ENCODE data around the gene CALCB.

Gene CALCB

DNA sequence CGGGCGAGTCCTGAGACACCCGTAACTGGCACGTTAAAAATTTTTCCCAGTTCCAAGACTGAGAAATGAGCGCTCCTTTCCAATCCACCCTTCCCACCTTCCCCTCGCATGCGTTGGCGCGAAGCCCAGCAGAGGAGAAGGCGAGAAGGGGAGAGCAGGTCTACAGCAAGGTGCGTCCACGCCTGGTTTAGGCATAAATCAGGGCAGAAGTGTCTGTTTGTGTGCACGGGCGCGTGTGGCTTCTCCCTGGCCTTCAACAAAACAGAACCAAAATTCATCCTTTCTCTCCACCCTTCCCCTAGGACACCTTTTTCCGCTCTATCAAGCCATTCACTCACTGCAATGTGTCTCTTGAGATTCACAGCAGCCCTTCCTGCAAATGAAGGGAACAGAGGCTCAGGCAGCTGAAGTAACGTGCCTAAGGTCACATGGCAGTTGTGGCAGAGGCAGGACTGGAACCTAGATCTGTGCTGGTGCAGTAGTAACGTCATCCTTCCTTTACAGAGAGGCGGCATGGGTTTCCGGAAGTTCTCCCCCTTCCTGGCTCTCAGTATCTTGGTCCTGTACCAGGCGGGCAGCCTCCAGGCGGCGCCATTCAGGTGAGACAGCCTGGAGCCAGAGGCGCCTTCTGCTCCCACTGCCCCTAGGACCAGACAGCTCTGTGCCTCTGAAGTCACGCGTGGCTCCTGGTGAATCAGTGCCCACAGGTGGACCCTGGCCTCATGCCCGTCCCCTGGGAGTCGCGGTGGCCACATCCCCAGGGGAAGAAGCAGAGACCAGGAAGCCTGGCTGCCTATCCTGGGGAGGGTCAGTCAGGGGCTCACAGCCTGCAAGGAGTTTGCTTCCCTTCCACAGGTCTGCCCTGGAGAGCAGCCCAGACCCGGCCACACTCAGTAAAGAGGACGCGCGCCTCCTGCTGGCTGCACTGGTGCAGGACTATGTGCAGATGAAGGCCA is 1.1 kb downstream of the CALCB start:
- peak; percentile 52 for DNase-seq (ENCODE audit: low read depth)

DNA sequence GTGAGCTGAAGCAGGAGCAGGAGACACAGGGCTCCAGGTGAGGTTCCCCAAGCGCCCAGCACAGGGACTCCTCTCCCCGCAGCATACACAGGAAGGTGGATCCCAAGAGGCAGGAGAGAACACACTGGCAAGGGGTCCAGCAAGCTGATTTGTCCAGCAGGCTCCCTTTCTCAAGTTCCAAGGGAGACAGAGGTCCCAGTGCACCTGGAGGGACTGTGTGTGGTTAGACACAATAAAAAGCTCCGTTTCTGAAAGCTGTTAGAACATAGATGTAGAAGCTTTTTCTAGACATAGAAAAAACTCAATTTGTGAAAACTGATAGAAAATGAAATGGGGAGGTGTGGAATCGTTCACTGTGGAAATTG is 1.8 kb downstream of the CALCB start:
- no peak for DNase-seq (ENCODE audit: low read depth)

DNA sequence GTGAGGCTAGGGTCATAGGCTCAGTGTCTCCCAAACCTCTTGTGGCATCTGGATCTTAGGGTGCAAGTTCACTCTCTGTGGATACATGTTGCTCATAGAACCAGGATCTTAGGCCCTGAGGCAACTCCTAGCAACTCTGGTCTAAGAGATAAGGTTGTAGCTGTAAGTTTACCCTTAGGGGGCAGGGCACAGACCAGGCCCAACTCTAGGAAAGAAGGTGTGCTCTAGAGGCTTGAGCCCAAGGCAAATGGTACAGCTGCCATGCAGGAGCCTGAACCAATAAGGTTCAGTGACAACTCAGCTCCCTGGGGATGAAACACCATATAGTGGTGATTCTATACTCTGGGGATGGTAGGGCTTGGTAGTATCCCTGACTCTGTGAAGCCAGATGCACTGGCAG is 17.8 kb downstream of the CALCB start:
- DNase-seq (ENCODE audit: low read depth): no peak

DNA sequence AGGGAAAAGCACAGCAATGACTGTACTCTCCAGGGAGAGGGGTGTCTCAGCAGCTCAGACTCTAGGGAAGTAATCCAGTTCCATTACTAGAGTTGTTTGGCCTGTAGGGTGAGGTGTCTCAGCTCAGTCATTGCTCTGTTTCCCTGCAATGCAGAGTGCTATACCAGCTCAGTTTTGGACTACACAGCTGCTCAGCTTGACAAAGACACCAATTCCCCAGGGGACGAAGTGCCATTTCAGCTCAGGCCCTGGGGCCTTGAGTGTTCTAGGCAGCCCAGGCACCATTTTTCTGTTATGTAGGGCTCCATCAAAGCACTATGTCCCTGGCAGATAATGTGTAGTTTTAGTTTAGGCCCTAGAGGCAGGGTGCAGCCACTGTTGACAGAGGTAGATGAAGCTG is 18.2 kb downstream of the CALCB start:
- DNase-seq (ENCODE audit: low read depth): no peak

DNA sequence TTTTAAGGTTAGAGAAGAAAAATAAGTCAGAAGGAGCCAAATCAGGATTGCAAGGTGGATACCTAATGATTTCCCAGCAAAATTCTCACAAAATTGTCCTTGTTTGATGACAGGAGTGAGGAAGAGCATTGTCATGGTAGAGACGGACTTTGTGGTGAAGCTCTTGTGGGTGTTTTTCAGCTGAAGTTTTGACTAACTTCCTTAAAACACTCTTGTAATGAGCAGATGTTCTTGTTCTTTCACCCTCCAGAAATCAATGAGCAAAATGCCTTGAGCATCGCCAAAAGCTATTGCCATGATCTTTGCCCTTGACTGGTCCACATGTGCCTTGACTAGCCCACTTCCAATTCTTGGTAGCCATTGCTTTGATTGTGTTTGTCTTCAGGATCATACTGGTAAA is 20.0 kb downstream of the CALCB start:
- no peak for DNase-seq (ENCODE audit: low read depth)

DNA sequence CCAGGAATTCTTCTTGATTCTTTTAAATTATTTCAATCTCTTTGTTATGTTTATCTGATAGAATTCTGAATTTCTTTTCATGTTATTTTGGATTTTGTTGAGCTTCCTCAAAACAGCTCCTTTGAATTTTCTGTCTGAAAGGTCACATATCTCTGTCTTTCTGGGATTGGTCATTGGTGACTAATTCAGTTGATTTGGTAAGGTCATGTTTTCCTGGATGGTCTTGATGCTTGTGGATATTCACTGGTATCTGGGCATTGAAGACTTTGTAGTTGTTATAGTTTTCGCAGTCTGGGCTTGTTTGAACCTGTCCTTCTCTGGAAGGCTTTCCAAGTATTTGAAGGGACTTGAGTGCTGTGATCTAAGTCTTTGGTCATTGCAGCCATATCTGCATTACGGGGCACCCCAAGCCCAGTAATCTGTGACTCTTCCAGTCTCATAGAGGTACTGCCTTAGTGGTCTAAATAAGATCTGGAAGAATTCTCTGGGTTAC is 22.4 kb downstream of the CALCB start:
- DNase-seq (ENCODE audit: low read depth): no peak

DNA sequence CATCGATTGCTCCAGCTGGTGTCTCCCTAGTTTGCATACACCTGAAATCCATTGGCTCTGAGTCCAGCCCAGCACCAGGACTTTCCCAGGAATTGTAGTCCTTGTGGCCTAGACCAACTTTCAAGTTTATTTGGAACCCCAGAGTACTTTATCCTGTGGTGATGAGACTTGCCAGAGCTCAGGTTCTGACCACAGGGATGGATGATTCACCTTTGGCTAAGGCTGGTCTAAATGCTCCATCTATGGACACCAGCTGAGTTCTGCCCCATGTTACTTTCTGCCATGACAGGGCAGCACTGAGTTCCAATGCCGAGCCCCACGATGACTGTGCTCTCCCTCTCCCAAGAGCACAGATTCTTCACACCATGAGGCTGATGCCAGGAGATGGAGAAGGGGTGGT is 24.0 kb downstream of the CALCB start:
- DNase-seq (ENCODE audit: low read depth): no peak

DNA sequence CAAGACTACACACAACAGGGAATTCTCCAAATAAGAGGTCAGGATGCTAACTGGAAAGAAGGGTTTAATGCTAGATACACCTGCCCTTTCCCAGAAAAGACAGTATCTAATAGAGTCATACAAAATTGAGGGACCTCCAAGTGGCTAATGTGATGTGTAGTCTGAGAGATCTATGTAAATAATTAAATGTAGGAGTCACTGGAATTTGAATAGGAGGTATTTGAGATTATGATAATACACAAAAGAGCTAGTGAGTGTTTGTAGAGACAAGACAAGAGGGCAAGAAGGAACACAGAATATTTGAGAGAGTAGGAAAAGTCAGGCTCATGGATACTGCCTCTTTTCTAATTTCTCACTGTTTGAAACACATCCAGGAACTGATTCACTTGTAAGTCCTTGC is 25.9 kb downstream of the CALCB start:
- no peak for DNase-seq (ENCODE audit: low read depth)

DNA sequence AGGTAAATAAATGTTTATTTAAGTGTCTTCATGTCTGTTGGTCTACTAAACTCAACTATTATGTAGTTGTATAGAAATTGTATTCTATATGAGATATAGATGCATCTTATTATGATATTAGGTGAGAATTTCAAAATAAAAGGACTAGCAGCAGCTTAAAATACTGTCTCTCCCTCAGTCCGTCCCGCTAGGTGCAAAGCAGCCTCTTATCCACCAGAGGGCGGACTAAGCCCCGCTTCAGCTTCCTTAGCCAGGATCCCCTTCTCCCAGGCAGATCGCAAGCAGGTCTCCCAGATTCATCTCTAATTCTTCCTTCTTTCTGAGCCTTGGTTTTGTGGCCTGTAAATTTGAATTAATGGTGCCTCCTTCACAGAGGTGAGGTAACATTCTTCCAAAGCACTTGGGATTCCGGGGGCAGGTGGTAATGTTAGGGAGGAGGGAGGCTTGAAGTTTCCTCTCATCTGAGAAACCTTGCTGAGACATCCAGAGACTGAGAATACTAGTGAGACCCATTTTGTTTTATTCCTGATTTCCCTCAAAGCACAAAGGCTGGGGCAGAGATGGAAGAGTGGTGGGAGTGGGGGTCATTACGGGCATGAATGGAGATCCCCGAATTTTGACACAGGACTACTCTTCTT is 27.8 kb downstream of the CALCB start:
- peak; percentile 67 for DNase-seq (ENCODE audit: low read depth)

DNA sequence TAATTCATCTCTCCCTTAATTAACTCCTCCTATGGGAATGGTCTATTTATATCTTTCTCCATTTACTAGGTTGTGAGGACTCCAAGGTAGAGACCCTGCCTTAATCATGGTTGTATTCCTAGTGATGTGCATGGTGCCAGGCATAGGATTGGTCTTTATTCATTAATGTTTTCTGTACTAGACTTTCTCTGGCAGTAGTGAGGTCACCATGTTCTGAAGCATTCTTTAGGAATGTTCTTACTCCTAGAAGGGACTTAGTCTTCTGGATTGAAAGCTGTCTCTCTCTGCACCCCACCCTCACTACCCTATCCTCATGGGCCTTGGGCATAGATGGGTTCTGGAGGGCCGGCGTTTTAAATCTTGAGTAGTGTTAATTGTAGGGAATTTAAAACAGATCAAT is 30.8 kb downstream of the CALCB start:
- no peak for DNase-seq (ENCODE audit: low read depth)

DNA sequence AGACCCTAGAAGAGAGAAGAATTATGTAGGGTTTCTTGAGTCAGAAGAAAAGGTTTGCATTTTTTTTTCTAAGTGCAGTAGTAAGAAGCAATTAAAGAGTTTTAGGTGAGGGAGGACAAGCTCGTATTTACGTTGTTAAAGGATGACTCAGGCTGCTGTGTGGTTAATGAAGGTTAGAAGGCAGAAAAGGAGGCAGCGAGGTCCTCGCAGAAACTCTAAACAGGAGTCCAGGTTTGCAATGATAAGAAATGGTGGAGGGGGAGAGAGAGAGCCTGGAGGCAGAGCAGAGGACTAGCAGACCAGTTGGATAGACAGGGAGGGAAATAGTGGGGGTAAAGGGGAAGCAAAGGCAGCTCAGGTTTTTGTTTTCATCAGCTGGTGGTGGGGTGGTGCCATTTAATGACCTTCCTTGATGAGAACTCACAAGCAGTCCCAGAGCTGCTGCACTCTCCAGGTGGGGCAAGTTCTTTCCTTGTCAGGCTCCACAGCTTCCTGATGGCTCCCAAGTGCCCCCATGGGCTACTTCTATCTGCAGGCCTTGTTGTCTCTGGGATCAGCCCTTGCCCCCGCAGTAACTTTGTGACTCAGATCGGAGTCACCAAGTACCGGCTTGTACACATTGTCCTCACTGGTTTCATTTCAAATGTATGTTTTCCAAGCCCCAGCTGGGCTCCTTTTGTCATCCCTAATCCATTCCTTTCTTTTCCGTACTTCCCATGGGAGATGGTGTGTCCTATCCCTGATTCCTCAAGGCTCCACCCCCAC is 33.0 kb downstream of the CALCB start:
- DNase-seq (ENCODE audit: low read depth): peak; percentile 49

DNA sequence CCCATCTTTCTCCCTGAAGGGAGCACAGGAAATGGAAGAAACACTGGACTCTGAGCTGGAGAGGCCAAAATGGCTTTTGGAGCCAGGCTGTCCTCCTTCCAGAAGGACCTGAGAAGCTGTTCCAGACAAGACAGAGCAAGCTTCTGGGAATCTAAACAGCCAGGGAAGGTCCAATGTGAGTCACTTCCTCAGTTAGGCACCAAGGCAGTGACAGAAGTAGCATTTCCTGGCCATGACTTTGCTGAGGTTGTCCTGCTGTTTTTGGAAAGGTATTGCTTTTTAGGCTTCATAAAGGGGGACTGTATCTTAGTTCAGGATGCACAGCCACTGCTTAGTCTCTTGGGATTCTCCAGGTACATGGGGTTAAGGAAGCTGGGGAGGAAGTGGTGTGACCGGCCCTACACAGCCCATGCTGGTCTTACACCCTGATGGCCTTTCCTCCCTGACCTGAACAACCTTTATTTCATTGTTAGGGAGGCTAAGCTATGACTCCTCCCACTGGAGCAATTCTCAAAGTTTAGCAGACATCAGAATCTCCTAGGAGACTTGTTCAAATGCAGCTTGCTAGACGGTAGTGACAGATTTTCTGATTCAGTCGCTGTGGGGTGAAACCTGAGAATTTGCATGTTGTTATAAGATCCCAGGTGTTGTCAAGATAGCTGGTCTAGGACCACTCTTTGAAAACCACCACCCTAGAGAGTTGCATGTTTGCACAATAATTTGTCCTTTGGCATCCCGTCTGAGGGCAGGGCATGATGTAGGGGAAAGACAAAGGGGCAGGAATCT is 34.5 kb downstream of the CALCB start:
- DNase-seq (ENCODE audit: low read depth): no peak

DNA sequence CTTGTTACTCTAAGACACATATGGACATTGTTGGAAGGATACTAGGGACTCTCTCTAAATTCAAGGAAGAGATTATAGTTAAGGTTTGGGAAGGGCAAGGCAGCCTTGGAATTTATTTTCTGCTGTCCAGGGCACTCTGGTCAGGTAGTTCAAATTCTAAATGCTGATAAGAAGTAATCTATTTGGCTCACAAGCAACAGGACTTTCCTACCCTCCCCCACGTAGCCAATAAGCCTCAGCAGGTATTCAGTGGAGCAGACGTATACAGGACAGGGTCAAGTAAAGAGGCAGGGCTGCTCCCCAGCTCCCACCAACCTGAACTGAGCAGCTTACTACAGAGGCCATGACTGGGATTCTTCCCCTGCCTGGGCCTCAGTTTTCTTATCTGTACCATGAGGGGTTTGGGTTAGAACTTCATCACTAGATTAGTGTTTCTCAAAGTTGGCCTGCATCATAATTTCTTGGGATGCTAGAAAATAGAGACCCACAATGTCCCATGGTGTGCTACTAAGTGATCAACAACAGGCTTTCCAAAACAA is 35.3 kb downstream of the CALCB start:
- DNase-seq (ENCODE audit: low read depth): no peak

DNA sequence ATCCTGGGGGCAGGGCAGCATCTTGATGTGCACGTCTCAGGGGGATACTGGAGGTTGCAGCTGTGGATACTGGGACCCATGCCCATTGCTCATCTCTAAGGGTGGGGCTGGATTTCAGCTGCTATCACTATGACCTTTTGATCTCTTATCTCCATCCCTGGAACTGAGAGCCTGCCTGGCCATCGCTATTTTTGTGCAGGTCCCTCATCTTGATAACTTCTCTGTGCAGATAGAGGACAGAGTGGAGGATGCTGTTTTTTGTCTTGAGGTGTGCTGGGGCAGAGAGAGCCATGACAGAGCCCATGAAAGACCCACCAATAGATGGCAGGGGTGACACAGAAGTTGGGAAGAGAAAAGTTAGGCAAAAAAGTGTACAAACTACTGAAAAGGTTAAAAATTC is 36.2 kb downstream of the CALCB start:
- no peak for DNase-seq (ENCODE audit: low read depth)

DNA sequence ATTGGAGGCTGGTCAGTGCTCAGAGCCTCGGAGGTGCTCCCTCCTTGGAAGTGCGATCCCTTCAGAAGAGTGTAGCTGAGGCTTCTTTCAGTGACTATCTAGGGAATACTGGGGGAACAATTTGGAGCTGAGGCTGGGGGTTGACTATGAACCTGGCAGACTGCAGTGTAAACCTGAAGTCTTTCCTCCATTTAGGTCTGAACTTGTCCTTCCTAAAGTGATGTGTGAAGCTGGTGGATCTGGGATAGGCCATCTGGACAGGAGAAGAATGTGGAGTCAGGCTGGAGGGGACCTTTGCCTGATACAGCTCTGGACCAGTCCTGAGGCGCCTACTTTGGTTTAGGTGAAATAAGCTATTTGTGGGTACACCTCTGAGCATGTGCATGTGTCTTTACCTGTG is 37.8 kb downstream of the CALCB start:
- no peak for DNase-seq (ENCODE audit: low read depth)

DNA sequence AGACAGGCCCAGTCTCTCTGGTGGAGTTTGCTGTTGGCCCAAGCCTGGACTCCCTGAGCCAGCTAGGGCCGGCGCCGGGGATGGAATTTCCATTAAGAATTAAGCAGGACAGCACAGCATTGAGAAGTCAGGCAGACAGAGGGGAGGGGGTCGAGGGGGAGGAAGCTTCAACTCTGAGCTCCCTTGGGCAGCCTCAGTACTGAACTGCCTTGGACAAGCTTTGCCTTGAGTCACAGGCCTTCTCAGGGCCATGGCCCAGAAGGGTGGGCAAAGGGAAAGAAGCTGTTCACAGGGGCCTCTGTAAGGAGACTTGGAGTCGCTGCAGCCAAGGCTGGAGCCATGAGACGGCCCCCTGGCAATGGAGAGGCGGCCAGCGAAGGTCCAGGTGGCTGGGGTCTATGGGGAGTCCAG is 38.7 kb downstream of the CALCB start:
- DNase-seq (ENCODE audit: low read depth): no peak

DNA sequence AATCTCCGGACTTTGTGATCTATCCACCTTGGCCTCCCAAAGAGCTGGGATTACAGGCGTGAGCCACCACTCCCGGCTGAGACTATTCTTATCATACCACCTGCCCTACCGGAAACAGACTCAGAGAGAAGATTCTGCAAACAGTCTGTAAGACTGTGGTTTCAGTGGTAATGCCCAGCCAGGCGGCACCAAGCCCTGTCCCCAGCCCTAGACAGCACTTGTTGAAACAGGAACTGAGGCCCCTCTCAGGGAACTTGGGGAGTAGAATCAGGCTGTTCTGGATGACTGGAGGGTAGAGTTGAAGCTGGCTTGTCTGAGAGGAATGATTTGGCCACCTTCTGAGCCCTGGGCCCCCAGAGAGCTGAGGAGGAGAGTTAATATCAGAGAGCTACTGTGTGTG is 40.0 kb downstream of the CALCB start:
- no peak for DNase-seq (ENCODE audit: low read depth)

DNA sequence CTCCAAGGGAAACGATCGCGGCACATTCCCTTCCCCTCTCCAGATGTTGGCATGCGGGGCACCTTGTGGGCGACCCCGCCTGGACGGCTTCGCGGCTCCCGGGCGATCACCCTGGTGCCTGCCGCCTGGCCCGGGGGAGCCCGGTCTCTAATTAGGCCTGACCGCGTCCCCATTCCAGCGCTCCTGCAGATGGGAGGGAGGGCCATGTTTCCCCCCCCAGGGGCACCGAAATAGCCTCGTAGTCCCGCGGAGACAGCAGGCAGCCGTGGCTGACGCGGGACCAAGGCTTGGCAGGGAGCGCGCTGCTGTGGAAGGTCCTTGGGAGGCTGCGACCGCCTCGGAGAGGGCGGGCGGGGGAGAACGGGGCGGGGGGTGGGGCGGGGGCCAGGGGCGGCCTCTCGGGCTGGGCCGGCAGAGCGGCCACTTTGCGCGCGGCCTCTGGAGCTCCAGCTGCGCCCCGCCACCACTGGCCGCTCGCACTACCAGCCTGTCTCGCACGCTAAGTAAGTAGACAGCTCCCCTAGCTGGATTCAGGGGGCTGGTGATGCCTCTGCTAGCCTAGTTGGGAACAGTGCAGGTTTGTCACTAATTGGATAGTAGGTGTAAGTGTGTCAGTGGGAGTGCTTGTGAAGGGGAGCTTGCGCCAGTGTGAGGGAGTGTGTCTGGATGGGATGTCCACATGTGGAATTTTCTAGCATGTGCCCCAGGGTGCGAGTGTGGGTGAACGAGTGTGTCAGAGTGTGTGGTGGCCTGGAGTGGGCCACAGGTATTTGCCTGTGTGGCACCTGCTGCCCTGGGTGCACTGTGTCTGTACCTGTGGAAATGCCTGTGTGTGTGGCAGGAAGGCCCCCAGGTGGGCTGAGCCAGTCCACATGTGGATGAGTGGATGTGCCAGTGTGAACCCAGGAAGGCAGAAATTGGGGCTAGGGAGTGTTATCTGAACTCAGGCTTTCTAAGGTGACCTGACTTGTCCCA is 41.4 kb downstream of the CALCB start, which contains the start of gene INSC:
TSS of gene INSC (plus strand) at position 423 of the 975 bp plus-strand sequence. CDS start 34,252 bp downstream, outside the sequence.
- DNase-seq (ENCODE audit: low read depth): peak; percentile 52

DNA sequence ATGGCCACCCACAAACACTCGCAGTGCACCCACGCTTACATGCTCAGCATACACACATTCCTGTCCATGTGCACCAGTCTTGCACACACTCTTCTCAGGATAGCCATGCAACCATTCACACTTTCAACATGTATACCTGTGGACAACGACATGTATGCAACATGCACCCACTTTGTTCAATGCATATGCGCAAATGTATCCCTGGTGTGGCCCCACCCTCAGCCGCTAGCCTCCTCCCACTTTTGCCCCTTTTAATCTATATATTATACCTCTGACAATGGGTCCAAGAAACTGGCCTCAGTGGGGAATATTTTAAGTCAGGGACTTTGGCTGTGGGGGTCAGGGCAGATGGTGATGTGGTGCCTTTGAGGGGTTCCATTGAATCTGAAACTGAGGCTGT is 42.3 kb downstream of the CALCB start:
- DNase-seq (ENCODE audit: low read depth): no peak

DNA sequence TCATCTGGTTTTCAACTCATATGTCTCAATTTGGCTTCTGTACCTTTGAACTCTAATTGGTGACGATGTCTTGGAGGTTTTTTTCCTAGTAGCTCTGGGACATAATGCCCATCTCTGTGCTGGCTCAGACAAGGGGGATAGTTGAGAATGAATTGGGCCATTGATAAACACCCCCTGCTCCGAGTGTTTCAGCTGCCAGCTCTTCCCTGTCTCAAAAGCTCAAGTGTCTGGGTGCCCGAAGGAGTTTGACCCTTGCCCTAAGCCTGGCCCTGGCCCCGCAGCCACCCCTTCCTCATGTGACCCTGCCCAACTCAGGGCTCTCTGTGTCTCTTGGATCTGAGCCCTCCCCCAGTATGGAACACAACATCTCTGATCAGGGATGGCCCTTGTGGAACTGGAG is 44.4 kb downstream of the CALCB start:
- DNase-seq (ENCODE audit: low read depth): no peak
